GM21619 (cell line): ENCODE data around the gene C1QTNF4.
"Not testable (repeated sequence)": the region's sequence is repeated elsewhere in the genome, so short reads cannot be mapped to it uniquely, and the experiment has no call there.

Source experiments
- ATAC-seq: cut with Tn5 transposase; IDR thresholded peaks from one replicate; pipeline ENCODE4 v1.9.1; 2021; ENCODE audit not compliant: unreplicated experiment

The C1QTNF4 gene

DNA sequence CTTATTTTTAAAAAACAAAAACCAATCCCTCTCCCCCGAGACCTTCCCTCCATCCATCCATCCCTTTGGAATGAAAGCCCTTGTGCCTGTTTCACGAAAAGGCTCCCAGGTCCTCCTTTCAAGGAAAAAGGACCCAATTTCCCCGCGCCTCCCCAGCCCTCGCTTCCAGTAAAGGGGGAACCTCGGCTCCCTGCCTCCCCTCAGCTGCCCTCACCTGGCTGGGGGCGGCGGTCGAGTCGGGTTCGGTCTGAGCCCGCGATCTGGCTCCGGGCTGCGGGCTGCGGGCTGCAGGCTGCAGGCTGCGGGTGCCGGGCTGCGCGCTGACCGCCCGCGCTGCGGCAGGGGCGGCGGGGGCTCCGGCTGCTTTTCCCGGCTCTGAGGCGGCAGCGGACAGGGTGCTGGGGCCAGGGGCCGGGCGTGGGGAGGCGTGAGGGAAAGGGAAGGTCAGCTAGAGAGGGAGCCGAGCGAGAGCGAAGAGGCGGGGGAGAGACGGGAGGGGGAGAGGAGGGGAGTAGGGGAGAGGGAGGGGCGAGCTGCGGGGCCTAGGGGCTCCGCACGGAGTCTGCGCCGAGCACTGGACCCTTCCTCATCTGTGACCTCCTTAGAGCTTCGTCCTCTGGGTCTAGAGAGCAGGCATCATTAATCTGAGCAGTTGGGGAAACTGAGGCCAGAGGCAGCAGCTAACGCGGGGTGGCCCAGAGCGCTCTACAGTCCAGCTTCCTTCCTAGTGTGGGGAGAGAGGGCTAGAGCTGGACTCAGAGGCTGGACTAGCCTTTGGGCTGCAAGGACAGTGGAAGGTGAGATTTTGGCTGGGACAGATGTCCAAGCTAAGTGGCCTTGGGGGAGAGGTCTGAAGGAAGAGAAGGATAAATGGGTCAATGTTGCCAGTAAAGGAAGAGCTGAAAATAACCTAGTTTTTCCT, at the start of gene C1QTNF4:
C1QTNF4 (minus strand) TSS at position 478 of the 922 bp plus-strand sequence. CDS start 3,601 bp downstream, outside the sequence.
- ATAC-seq, result no peak

DNA sequence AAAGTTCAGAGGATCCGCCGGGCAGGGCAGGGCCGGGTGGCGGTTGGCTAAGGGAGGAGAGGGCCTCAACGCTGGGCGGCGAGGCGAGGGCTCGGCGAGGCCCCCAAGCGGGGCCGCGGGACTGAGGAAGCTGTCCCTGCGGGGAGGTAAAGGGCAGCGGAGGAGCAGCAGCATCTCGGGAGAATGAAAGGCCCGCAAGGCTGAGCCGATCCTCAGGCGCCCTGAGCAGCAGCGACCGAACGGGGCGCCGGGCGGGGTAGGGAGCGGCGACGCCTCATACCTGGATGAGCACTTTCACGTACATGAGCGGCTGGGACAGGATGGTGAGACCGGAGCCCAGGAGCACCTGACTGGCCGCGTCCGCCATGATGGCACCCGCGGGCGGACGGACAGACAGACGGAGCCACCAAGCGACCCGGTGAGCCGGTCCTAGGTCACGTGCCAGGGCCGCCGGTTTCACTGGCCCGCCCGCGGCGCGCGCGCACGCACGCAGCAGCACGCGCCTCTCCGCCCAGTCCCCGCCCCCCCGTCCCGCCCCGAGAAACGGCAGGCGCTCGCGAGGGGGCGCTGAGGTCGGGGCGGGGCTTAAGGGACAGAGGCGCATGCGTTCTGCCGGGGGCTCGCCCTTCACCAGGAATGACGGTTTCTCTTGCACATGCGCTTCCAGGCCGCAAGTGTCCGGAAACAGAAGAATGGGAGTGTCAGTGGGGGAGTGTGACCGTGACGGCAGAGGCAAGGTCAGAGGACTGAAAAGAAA, 48.1 kb upstream of the C1QTNF4 start, which contains the start of gene MTCH2:
MTCH2 (minus strand) TSS at position 461 of the 757 bp plus-strand sequence; CDS start at position 367, 94 bp downstream.
- peak; percentile 90 for ATAC-seq

DNA sequence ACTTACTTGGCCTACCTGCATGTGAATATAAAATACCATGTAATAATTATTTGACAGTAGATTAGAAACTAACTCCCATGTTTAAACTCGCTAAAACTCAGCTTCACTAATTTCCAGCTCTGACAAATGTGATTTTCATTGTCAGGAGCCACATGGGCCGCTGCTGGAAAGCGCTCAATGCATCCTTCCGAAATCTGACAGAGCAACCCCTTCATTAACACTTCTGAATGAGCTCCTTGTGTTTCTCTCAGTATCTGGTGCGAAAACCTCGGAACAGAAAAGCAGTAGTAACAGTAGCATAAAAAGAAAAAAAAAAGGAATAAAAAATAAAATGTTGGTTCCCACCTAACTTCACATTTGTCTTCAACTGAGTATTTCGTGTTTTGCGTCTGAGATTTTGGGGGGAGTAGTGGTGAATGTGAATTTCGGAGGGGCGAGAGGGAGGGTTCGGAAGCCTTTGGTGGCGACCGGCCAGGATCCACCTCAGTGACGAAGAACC, 47.4 kb upstream of the C1QTNF4 start:
- ATAC-seq, result no peak

DNA sequence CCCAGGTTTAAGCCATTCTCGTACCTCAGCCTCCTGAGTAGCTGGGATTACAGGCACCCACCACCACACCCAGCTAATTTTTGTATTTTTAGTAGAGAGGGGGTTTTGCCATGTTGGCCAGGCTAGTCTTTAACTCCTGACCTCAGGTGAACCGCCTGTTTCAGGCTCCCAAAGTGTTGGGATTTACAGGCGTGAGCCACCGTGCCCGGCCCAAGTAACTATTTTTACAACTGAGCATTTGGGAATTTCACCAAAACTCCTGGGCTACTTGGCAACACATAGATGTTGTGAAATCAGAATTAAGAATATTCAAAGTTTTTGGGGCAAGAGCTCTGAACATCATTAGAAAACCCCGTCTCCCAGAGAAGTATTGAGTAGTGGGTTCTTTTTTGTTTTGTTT, 46.3 kb upstream of the C1QTNF4 start:
- ATAC-seq, result not testable (repeated sequence)

DNA sequence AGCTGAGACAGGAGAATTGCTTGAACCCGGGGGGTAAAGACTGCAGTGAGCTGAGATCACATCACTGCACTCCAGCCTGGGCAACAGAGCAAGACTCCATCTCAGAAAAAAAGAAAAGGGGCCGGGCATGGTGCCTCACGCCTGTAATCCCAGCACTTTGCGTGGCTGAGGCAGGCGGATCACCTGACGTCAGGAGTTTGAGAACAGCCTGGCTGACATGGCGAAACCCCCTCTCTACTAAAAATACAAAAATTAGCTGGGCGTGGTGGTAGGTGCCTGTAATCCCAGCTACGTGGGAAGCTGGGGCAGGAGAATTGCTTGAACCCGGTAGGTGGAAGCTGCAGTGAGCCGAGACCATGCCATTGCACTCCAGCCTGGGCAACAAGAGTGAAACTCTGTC, 42.1 kb upstream of the C1QTNF4 start:
- ATAC-seq, result not testable (repeated sequence)

DNA sequence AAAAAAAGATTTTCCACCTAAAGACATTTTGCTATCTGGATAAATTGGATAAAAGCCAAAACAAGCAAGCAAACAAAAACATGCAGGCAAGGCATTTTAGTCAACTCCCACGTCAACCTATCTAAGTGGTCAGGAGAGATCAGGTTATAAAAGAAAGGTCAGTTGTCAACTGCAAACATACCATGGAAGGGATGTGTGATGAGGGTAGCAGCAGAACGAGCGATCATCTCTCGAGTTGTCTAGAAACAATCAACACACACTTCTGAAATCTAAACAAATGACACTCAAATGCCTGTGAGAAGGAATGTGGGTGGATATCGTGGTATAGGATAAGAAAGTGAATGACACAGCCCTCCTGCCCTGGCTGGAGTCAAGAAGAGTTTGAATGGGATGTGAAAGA, 37.3 kb upstream of the C1QTNF4 start:
- ATAC-seq, result no peak

DNA sequence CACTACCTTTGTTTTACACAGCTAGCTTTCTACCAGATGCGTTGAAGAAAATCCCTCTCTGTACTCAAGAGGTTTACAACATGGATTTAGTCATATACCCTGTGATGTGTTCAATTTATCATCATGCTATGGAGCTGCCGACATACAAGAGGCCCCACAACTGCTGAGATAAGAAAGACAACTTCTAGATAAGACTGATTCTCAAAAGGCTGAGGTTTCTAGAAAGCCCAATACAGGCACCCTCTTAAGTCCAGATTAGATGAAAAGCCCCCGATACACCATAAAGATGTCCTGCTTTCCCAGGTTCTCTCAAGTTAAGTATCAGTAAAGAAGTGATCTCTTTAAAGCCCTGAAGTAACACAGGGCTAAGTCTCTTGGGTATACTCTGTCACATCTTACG, 33.8 kb upstream of the C1QTNF4 start:
- ATAC-seq, result no peak

GRCh38 chr11:47626234-47626633, 32.0 kb upstream of the C1QTNF4 start:
- no peak for ATAC-seq

DNA sequence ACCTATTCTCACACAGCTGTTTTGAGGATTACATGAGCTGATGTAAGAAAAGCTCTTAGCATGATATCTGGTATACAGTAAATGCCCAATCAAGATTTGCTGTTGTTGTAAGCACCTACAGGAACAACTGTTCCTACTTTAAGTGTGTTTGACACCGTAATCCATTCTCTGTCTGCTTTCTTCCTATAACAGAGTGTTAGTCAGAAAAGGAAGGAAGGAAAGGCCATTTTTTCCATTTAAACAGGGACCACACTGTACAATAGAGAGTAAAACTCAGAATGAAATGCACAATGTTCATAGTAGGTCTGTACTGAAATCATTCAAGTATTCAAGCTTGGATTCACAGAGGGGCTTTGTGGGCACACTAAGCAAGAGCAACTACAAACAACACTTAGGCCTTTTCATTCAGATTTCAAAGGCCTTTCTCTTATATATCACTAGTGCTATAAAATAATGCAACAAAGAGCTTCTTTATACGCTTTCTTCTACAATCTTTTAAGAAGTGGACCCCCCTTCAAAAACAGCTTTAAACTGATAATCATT, 26.7 kb upstream of the C1QTNF4 start:
- ATAC-seq, result no peak

- no peak for ATAC-seq
These were observed 23.2 kb upstream of the C1QTNF4 start for GRCh38 chr11:47617417-47617809.

GRCh38 chr11:47616726-47617416, 22.7 kb upstream of the C1QTNF4 start:
- ATAC-seq, result no peak

DNA sequence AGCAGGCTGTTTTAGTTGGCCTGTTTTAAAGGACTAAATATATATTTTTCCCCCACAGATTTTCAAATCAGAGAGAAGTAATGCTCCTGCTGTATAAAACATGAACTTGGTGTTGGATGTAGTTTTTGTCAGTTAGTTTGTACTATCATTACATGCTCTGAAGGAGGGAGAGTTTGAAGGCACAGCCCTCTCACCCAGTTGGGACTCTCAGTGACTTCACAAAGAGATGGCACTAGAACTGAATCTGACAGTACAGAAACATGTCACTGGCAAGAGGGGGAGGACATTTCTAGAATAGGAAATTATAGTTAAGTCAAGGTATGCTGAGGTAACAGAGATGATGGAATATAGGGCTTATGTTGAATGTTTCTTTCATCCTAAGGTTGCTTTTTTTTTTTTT, 21.0 kb upstream of the C1QTNF4 start:
- no peak for ATAC-seq

GRCh38 chr11:47611348-47611794, 17.2 kb upstream of the C1QTNF4 start:
- peak; percentile 76 for ATAC-seq

GRCh38 chr11:47609675-47610074, 15.5 kb upstream of the C1QTNF4 start:
- ATAC-seq, result no peak

GRCh38 chr11:47607380-47607779, 13.2 kb upstream of the C1QTNF4 start:
- no peak for ATAC-seq

DNA sequence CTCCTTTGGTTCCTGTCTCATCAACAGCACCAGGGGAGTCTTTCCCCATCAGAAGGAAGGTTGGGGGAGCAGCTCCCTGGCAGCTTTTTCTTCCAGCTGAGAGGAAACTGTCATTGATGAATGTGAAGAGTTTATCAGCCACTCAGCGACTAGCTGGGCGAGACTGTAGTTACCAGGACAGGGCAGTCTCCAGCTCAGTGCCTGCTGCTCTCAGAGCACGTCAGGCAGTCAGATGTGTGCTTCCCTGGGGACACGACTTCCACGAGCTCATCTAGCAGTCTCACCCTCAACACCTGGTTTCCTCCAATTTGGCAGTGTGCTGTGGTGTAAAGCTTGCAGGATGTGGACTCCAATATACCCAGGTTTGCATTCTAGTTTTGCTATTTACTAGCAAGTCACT, 12.5 kb upstream of the C1QTNF4 start:
- ATAC-seq, result no peak

DNA sequence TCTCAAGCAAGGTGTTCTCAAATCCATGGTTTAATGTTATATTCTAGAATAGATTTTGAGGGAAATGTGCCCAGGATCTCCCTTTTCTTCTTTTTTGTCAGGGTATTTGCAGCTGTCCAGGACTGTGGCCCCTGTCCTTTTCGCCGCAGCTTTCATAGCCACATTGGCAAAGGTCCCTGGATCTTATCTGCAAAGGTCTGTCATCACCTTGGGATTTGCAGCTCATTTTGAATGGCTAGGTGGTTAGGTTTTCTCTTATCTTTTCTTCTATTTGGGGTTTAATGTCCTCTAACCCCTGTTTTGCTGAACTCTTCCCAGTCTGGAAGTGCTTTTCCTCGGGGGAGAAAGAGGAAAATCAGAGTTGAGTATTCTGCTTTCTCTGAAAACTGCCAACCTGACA, 11.7 kb upstream of the C1QTNF4 start:
- no peak for ATAC-seq

GRCh38 chr11:47603295-47603694, 9.1 kb upstream of the C1QTNF4 start:
- ATAC-seq, result no peak

GRCh38 chr11:47599902-47600301, 5.7 kb upstream of the C1QTNF4 start:
- no peak for ATAC-seq

DNA sequence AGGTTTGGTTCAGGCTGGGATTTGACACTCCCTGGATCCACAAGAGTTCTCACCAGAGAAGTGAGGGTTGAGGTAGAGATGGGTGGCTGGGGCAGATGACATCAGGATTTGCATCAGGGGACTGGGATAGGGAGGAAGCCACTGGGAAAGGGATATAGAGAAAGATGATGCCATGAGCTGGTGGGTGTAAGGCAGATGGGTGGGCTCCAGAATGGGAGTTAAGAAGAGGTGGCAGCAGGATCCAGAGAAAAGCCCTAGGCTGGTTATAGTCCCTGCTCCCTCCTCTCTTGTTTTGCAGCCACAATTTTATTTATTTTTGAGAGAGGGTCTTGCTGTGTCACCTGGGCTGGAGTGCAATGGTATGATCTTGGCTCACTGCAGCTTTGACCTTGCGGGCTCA, 1.8 kb upstream of the C1QTNF4 start:
- no peak for ATAC-seq

DNA sequence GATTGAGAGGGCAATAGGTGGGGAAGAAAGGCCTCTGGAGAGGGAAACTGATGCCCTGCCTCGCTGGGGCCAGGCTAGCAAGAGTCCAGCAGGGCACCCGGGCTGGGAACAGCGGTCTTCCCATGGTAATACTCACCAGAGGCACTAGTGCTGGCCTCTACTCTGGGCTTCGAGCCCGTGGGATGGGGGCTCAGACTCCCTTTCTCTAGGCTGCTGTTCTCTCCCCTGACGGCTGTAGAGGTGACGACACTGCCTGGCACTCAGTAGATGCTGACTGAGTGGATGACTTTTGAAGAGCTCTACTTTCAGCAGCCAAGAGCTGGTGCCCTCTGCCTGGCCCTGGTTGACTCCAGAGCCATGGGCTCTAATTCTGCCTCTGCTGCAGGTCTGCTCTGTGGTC, 818 bp upstream of the C1QTNF4 start:
- no peak for ATAC-seq
